Fibroblast of the conjunctiva (primary cell): Measurements from ENCODE around the gene DEXI.

Source experiments
- DNase-seq: peaks from one replicate; pipeline ENCODE4 v3.0.0-alpha.2; 2010; ENCODE audit warnings: low read depth

DEXI gene

DNA sequence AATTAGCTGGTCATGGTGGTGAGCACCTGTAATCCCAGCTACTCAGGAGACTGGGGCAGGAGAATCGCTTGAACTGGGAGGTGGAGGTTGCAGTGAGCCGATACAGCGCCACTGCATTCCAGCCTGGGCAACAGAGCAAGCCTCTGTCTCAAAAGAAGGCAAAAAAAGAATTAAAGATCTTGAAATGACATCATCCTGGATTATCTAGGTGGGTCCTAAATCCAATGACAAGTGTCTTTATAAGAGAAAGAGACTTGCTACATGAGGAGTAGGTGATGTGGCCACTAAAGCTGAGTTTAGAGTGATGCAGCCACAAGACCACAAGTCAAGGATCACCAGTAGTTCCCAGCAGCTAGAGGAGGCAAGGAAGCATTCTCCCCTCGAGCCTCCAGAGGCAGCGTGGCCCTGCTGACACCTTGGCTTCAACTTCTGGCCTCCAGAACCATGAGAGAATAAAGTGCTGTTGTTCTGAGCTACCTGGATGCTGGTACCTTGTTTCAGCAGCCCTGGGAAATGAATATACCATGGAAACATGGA lies 49.4 kb downstream of the DEXI start:
- no peak for DNase-seq

DNA sequence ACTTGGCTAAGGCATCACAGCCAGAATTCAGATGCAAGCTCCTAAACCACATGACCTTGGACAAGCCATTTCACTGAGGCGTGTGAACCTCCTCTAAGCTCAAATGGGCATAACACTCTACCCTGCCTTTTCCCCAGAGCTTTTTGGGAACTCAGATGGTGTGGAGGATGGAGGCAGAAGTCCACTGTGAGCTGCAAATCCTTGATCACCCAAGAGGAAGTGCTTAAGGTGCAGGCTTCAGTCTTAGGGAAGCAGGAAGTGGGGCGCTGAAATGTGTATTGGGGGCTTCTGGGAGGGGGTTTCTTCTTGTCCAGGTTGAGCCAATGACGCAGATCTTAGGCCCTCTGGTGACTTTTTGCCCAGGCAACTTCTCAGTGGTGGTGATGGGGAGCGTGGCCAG lies 52.4 kb downstream of the DEXI start:
- no peak for DNase-seq

DNA sequence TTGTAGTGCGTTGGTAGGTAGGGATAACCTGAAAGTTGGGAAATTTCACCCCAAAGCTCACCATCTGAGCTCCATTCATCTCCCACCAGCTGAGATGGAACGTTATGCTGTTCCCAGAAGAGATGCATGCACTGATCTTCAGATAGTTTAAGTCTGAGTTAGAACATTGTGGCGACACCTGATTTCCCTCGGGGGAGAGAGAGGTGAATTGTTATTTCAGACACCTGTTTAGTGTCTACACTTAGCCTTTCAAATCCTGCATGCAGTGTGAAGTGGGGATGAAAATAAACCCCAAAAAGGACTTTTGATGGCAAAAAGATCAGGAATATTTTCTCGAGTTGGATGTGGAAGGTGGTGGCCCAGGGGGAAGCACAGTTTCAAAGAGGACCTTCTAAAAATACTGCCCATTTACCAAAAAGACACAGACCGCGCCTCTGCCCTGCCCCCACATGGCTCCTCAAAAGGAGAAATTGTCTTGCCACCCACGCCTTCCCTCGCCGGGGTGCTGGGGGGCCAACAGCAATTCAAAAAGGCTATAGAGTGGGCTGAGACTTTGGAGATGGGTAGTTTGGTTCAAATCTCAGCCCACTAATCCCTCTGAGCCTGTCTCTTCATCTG lies 53.8 kb downstream of the DEXI start:
- no peak for DNase-seq

DNA sequence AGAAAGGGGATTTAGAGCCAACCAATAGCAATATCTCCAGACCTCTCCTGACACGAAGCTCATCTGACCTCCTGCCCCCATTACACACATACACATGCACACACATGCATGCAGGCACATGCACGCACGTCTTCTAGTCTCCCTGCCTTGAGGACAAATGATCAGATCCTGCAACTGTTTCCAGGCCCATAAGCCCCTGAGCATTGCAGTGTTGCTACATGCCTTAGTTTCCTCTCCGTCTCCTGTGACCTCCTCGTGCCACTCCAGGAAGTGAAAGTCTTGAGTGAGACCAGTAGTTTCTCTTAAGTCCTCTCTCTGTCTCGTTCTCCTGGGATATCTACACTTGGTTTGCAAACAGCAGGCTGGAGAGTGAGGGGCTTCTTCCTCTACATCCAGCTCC lies 57.0 kb downstream of the DEXI start:
- DNase-seq, result no peak

DNA sequence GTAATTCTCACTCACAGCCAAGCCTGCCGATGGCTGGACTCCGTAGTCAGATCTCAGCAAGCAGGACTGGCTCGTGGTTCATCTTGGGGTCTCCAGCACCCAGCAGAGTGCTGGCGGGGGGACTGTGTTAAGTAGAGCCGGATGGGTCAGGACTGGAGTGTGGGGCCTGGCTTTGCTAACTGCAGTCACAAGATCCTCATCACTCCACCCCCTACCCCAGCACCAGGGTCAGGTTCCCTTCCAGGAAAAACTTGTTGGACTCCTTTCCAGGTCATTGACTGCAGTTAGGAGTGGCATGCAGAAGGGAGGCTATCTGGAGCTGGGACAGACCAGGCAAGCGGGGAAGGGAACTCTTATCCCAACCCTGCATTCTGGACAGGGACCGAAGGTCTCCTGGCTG lies 59.3 kb downstream of the DEXI start:
- no peak for DNase-seq

DNA sequence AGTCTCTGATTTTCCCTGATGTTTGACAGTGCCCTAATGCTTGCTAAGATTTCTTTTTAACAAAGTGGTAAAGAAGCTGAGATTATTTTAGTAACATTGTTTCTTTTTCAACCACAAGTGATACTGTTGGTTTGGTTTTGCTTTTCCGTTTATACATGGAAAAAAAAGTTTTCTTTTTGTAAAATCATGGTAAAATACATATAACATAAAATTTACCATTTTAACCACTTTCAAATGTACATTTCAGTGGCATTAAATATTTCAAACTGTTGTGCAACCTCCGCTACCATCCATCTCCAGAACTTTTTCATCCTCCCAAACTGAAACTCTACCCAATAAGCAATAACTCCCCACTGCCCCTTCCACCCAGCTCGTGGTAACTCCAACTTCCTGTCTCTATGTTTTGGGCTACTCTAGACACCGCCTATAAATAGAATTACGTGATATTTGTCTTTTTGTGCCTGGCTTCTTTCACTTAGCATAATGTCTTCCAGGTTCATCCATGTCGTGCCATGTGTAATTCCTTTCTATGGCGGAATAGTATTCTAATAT lies 60.7 kb downstream of the DEXI start:
- no peak for DNase-seq

DNA sequence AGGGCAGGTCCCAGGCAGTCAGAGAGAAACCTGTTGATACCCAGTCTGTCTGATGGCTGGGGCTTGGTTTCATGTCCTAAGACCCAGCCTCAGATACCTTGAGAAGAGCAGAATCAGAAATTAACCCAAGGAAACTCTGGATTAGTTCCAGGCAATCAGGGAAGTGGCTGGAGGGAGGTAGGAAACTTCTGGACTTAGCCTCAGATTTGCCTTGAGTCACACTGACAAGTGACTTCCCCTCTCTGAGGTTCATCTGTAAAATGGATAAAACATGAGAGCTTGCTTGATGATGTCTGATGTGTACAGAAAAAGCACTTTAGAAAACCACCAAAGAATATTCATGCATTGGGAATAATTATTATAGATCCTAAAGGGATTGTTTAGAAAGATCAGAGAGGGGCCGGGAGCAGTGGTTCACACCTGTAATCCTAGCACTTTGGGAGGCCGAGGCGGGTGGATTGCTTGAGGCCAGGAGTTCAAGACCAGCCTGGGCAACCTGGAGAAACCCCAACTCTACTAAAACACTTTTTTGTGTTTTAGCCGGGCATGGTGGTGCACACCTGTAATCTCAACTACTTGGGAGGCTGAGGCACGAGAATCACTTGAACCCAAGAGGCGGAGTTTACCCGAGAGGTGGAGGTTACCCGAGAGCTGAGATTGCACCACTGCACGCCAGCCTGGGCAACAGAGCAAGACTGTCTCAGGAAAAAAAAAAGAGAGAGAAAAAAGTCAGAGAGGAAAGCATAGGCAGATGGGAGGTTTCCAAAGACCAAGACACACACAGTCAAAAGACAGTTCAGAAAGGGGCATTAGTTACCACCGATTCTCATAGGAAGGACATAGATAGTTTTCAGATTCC lies 61.4 kb downstream of the DEXI start:
- DNase-seq, result no peak

DNA sequence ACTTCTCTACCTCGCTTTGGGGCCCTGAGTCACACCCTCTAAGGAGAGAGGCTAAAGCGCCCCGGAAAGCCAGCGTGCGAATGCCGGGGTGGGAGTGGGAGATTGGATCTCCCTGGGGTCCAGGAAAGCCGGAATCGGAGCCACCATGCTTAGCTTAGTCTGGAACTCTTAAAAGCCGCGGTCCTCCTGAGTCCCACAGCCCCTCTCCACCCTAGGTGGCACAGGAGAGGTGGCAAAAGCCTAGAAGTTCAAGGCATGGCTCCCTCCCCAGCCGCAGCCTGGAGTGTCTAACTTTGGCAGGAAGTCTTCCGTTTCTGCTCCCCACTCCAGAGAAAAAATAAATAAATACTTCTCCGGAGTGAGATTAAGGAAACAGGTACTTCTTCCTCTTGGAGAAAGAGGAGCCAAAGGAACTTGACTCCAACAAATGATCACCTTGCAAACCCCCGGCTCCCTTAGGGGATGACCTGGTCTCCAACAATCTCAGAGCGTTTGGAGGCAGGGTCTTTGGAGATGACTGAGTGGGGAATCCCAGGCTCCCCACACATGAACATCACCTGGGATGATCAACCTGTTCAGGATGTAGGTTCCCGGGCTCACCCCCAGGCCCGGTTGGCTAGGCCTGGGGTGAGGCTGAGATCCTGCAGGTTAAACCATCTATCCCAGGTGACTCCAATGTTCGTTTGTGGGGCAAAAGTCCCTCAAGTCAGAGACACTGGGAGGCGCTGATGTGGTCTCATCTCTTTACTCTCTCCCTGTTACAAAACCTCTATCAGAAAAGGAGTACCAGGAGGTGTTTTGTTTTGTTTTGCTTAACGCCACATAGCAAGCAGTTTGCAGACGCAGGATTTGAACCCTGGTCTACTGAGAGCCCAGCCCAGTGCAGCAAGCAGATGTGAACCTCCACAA lies 62.3 kb downstream of the DEXI start:
- no peak for DNase-seq
